ENCODE data around the gene RXFP2.

Gene RXFP2

DNA sequence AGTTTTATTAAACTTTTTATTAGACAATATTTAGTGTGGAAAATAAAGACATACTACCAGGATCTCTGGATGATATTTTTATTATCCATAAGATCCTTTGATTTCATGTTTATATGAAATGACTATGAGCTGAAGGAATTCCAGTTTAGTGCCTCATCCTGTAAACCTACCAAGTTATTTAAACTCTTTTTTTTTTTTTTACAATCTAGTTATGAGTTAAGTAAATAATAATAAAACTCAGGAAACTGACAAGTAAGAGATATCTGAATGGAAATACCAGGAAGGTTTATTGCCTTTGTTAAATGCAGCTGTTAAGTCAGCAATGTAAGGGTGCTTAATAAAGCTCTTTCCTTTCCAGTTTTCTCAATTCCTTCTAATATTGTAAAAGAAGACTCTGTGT is 53.9 kb downstream of the RXFP2 start:
- Histone ChIP-seq H3K27ac (ENCODE audit: low read length) (no peak overlapping the region), H3K4me1 (ENCODE audit: control insufficient read depth, insufficient read depth, low read length) (no peaks in the 10 kb centered on the region), H3K27me3 (ENCODE audit: control insufficient read depth in 1 of 2, insufficient read depth in 2 of 2, low read length in 2 of 2) (no peaks in the 10 kb centered on the region), H3K9me3 (ENCODE audit: control insufficient read depth in 2 of 2, low read length in 2 of 2) (no peaks in the 10 kb centered on the region), H3K36me3 (ENCODE audit: control insufficient read depth in 2 of 2, insufficient read depth in 2 of 2, low read length in 2 of 2) (no peaks in the 10 kb centered on the region), H3K9ac (ENCODE audit: low read length in 2 of 2) (no peak overlapping the region), H3K4me3 (ENCODE audit: low read length in 2 of 2) (no peak overlapping the region)

DNA sequence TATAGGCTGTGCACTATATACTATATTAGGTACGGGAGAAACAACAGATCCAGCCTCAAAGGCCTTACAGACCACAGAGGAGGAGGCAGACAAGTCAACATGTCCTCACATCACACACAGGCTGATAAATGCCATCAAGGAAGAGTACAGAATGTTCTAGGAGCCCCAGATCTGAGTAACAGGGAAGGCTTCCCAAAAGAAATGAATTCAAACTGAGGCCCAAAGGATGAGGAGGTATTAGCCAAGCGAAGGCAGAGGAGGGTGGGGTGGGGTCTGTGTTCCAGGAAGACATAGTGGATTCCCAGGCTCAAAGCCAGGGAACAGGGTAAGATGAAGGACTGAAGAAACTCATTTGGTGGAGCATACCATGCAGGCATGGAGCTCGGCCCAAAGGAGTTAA is 55.1 kb downstream of the RXFP2 start:
- no peak overlapping the region for H3K4me3 ChIP-seq (ENCODE audit: low read length in 2 of 2)
- H3K9me3 ChIP-seq (ENCODE audit: control insufficient read depth in 2 of 2, low read length in 2 of 2): no peaks in the 10 kb centered on the region
- no peaks in the 10 kb centered on the region for H3K36me3 ChIP-seq (ENCODE audit: control insufficient read depth in 2 of 2, insufficient read depth in 2 of 2, low read length in 2 of 2)
- no peaks in the 10 kb centered on the region for H3K27me3 ChIP-seq (ENCODE audit: control insufficient read depth in 1 of 2, insufficient read depth in 2 of 2, low read length in 2 of 2)
- no peaks in the 10 kb centered on the region for H3K4me1 ChIP-seq (ENCODE audit: control insufficient read depth, insufficient read depth, low read length)
- H3K9ac ChIP-seq (ENCODE audit: low read length in 2 of 2): no peak overlapping the region
- no peak overlapping the region for H3K27ac ChIP-seq (ENCODE audit: low read length)

DNA sequence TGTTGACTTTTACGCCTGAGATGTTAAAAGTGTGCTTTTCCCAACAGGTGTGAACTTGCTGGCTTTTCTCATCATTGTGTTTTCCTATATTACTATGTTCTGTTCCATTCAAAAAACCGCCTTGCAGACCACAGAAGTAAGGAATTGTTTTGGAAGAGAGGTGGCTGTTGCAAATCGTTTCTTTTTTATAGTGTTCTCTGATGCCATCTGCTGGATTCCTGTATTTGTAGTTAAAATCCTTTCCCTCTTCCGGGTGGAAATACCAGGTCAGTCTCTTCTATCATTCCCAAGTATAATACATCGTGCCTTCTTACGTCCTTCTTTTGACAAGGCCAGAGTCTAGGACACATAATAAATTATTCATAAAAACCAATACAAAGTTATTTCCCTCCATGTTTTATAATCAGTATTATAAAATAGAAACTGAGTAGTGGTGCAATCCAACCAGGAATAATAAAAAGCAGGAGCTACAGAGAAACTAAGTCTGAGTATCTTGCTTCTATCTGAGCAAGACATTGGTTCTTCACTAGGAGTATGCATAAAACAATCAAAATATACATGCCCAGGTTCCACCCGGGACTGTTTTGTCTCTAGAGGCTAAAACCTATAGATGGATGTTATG is 57.9 kb downstream of the RXFP2 start:
- no peaks in the 10 kb centered on the region for H3K27me3 ChIP-seq (ENCODE audit: control insufficient read depth in 1 of 2, insufficient read depth in 2 of 2, low read length in 2 of 2)
- H3K4me1 ChIP-seq (ENCODE audit: control insufficient read depth, insufficient read depth, low read length): no peaks in the 10 kb centered on the region
- no peak overlapping the region for H3K27ac ChIP-seq (ENCODE audit: low read length)
- H3K9me3 ChIP-seq (ENCODE audit: control insufficient read depth in 2 of 2, low read length in 2 of 2): no peaks in the 10 kb centered on the region
- no peak overlapping the region for H3K4me3 ChIP-seq (ENCODE audit: low read length in 2 of 2)
- no peak overlapping the region for H3K9ac ChIP-seq (ENCODE audit: low read length in 2 of 2)
- H3K36me3 ChIP-seq (ENCODE audit: control insufficient read depth in 2 of 2, insufficient read depth in 2 of 2, low read length in 2 of 2): no peaks in the 10 kb centered on the region

DNA sequence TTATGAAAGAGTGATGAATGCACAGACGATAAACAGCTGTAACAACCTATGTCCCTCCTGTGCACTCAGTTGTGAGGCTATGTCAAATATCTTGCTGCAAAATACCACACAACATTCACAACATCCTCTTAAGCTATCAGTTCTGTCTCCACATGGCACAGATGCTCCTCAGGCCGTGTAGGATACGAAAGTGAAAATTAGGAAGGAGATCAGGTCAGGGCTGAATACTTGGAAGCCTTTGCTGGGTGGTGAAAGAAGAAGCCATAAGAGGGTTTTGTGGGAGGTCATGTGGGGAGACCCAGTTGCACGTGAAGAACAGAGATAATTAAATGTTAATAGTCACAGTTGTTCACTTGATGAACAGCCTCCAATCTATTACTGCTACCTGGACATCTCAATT is 58.9 kb downstream of the RXFP2 start:
- Histone ChIP-seq H3K4me3 (ENCODE audit: low read length in 2 of 2) (no peak overlapping the region), H3K27ac (ENCODE audit: low read length) (no peak overlapping the region), H3K9me3 (ENCODE audit: control insufficient read depth in 2 of 2, low read length in 2 of 2) (no peaks in the 10 kb centered on the region), H3K9ac (ENCODE audit: low read length in 2 of 2) (no peak overlapping the region), H3K4me1 (ENCODE audit: control insufficient read depth, insufficient read depth, low read length) (no peaks in the 10 kb centered on the region), H3K27me3 (ENCODE audit: control insufficient read depth in 1 of 2, insufficient read depth in 2 of 2, low read length in 2 of 2) (no peaks in the 10 kb centered on the region), H3K36me3 (ENCODE audit: control insufficient read depth in 2 of 2, insufficient read depth in 2 of 2, low read length in 2 of 2) (no peaks in the 10 kb centered on the region)

DNA sequence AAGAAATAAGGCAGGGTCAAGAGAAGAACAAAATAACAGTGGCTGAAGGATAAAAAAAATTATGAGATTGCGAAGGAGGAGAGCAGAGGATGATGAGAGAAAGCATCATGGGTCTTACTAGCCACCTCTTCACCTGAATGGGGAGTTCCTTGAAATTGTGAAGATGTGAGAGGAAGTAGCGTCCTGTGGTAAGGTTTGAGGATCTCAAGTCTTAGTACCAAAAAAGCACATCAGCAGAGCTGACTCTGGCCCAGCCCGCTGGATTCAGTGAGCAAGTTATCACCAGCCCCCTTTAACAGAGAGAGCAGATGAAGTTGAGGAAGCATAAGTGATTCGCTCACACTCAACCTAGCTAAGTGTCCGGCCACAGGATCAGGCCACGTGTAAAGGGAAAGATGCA is 61.8 kb downstream of the RXFP2 start:
- H3K27ac ChIP-seq (ENCODE audit: low read length): no peak overlapping the region
- H3K27me3 ChIP-seq (ENCODE audit: control insufficient read depth in 1 of 2, insufficient read depth in 2 of 2, low read length in 2 of 2): no peaks in the 10 kb centered on the region
- no peak overlapping the region for H3K9ac ChIP-seq (ENCODE audit: low read length in 2 of 2)
- H3K9me3 ChIP-seq (ENCODE audit: control insufficient read depth in 2 of 2, low read length in 2 of 2): no peaks in the 10 kb centered on the region
- no peak overlapping the region for H3K4me3 ChIP-seq (ENCODE audit: low read length in 2 of 2)
- H3K4me1 ChIP-seq (ENCODE audit: control insufficient read depth, insufficient read depth, low read length): no peaks in the 10 kb centered on the region
- no peaks in the 10 kb centered on the region for H3K36me3 ChIP-seq (ENCODE audit: control insufficient read depth in 2 of 2, insufficient read depth in 2 of 2, low read length in 2 of 2)

DNA sequence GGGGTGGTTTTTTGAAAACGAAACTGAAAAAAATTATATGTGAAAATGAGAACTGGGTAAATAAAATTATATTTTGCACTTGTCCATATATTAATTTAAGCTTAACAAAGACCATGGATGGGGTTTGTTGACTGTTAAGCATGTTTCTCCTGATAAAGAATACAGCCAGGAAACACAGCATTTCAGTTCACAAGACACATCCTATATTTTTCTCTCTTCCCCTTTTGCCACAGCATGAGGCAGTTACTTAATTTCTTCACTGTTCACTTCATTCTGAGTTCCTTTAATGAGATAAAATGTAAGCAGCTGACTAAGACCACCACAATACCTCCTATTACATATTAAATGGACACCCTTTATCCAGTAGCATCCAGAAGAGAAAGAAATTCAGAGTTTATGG is 64.0 kb downstream of the RXFP2 start:
- no peak overlapping the region for H3K9ac ChIP-seq (ENCODE audit: low read length in 2 of 2)
- no peak overlapping the region for H3K4me3 ChIP-seq (ENCODE audit: low read length in 2 of 2)
- no peak overlapping the region for H3K27ac ChIP-seq (ENCODE audit: low read length)
- H3K4me1 ChIP-seq (ENCODE audit: control insufficient read depth, insufficient read depth, low read length): no peaks in the 10 kb centered on the region
- no peaks in the 10 kb centered on the region for H3K27me3 ChIP-seq (ENCODE audit: control insufficient read depth in 1 of 2, insufficient read depth in 2 of 2, low read length in 2 of 2)
- H3K36me3 ChIP-seq (ENCODE audit: control insufficient read depth in 2 of 2, insufficient read depth in 2 of 2, low read length in 2 of 2): no peaks in the 10 kb centered on the region
- H3K9me3 ChIP-seq (ENCODE audit: control insufficient read depth in 2 of 2, low read length in 2 of 2): no peaks in the 10 kb centered on the region

DNA sequence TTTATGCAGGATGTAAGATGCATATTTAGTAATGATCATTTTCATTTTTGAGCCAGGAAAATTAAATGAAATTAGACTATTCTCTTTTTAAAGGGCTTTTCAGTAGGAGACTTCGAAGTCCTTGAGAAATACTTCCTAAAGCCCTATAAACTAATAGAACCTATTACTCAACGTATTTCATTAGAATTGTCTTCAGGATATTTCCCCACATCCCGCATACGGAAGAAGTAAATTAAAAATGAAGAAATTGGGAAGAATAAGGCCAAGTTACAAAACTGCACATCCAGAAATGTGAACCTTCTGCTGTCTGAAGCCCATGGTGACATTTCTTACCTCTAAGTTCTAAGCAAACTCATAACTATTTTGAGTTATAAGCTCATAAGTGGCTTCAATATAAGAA is 66.5 kb downstream of the RXFP2 start:
- Histone ChIP-seq H3K4me3 (ENCODE audit: low read length in 2 of 2) (no peak overlapping the region), H3K9ac (ENCODE audit: low read length in 2 of 2) (no peak overlapping the region), H3K9me3 (ENCODE audit: control insufficient read depth in 2 of 2, low read length in 2 of 2) (peaks cover 2 to 5% of the 10 kb centered on the region in 2 donors), H3K27me3 (ENCODE audit: control insufficient read depth in 1 of 2, insufficient read depth in 2 of 2, low read length in 2 of 2) (no peaks in the 10 kb centered on the region), H3K27ac (ENCODE audit: low read length) (no peak overlapping the region), H3K36me3 (ENCODE audit: control insufficient read depth in 2 of 2, insufficient read depth in 2 of 2, low read length in 2 of 2) (no peaks in the 10 kb centered on the region), H3K4me1 (ENCODE audit: control insufficient read depth, insufficient read depth, low read length) (no peaks in the 10 kb centered on the region)

DNA sequence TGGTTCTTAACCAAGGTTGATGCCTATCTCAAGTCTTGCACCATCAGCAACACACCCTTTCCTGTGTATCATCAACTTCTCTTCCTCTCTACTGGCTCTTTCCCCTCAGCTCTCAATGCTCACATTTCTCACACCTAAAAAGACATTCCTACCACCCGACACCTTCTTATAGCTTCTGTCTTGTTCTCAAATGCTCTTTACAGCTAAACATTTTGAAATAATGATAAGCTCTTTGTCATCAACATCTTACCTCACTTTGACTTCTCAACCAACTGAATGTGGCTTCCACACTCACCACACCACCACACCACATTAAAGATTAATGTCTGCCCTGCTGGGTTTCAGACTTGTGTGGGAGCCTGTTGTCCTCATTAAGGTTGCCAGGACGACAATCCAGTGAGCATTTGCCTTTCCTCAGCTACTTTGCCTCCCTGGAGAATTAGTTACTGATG is 67.8 kb downstream of the RXFP2 start:
- Histone ChIP-seq H3K36me3 (ENCODE audit: control insufficient read depth in 2 of 2, insufficient read depth in 2 of 2, low read length in 2 of 2) (no peaks in the 10 kb centered on the region), H3K27ac (ENCODE audit: low read length) (no peak overlapping the region), H3K4me1 (ENCODE audit: control insufficient read depth, insufficient read depth, low read length) (no peaks in the 10 kb centered on the region), H3K9me3 (ENCODE audit: control insufficient read depth in 2 of 2, low read length in 2 of 2) (peaks cover 2 to 5% of the 10 kb centered on the region in 2 donors), H3K9ac (ENCODE audit: low read length in 2 of 2) (no peak overlapping the region), H3K27me3 (ENCODE audit: control insufficient read depth in 1 of 2, insufficient read depth in 2 of 2, low read length in 2 of 2) (no peaks in the 10 kb centered on the region), H3K4me3 (ENCODE audit: low read length in 2 of 2) (no peak overlapping the region)

DNA sequence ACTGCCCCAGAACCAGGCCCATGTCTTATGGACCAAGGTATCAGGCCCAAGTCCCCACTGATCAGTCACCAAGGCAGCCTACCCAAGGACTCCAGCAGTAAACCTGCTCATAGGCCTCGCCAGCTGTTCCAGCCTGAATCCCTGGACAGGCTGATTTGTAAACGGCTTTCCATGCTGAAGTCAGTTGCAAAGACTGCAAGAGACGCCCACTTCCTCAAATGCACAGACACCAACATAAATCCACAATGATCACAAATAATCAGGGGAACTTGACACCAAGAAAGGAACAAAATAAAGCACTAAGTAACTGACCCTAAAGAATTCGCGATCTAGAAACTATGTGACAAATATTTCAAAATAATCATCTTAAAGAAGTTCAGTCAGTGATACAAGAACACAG is 75.2 kb downstream of the RXFP2 start:
- H3K36me3 ChIP-seq (ENCODE audit: control insufficient read depth in 2 of 2, insufficient read depth in 2 of 2, low read length in 2 of 2): no peaks in the 10 kb centered on the region
- H3K9ac ChIP-seq (ENCODE audit: low read length in 2 of 2): no peak overlapping the region
- H3K4me1 ChIP-seq (ENCODE audit: control insufficient read depth, insufficient read depth, low read length): no peaks in the 10 kb centered on the region
- H3K27me3 ChIP-seq (ENCODE audit: control insufficient read depth in 1 of 2, insufficient read depth in 2 of 2, low read length in 2 of 2): no peaks in the 10 kb centered on the region
- peaks cover 0 to 14% of the 10 kb centered on the region in 2 donors for H3K9me3 ChIP-seq (ENCODE audit: control insufficient read depth in 2 of 2, low read length in 2 of 2)
- H3K4me3 ChIP-seq (ENCODE audit: low read length in 2 of 2): no peak overlapping the region
- no peak overlapping the region for H3K27ac ChIP-seq (ENCODE audit: low read length)

DNA sequence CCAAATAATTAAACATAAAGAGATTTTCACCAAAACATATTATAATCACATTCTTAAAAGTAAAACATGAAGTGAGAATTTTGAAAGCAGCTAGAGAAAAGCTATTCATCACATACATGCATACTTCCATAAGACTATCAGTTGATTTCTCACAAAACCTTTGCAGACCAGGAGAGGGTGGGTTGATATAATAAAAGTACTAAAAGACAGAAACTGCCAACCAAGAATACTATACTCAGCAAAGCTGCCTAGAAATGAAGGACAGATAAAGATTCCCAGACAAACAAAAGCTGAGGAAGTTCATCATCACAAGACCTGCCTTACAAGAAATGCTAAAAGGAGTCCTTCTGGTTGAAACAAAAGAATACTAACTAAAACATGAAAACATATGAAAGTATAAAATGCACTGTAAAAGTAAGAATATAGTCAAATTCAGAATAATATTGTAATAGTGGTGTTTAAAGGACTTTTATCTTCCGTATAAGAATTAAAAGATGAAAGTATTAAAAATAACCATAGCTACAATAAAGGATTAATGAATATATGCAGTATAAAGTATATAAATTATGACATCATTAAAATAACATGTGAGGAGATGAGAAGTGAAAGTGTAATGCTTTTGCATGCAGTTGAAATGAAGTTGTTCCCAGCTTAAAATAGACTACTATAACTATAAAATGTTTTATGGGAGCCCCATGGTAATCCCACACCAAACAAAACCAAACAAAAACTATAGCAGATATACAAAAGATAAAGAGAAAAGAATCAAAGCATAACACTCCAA is 76.2 kb downstream of the RXFP2 start:
- Histone ChIP-seq H3K9me3 (ENCODE audit: control insufficient read depth in 2 of 2, low read length in 2 of 2) (peaks cover 0 to 10% of the 10 kb centered on the region in 2 donors), H3K27me3 (ENCODE audit: control insufficient read depth in 1 of 2, insufficient read depth in 2 of 2, low read length in 2 of 2) (no peaks in the 10 kb centered on the region), H3K36me3 (ENCODE audit: control insufficient read depth in 2 of 2, insufficient read depth in 2 of 2, low read length in 2 of 2) (no peaks in the 10 kb centered on the region), H3K27ac (ENCODE audit: low read length) (no peak overlapping the region), H3K4me1 (ENCODE audit: control insufficient read depth, insufficient read depth, low read length) (no peaks in the 10 kb centered on the region), H3K9ac (ENCODE audit: low read length in 2 of 2) (no peak overlapping the region), H3K4me3 (ENCODE audit: low read length in 2 of 2) (no peak overlapping the region)

DNA sequence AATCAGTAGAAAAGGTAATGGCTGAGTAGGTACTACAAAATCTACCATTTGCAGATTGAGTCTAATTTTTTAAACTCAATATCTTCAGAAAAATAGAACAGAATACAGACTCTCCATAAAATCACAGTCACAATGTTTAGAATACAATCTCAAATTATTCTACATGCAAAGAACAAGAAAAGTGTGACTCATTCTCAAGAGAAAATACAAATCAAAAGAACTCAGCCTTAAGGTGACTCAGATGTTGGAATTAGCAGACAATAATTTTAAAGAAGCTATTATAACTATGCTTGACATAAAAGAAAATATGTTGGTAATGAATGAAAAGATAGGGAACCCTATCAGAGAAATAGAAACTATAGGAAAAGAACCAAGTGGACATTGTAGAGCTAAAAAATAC is 78.9 kb downstream of the RXFP2 start:
- no peak overlapping the region for H3K27ac ChIP-seq (ENCODE audit: low read length)
- H3K9me3 ChIP-seq (ENCODE audit: control insufficient read depth in 2 of 2, low read length in 2 of 2): peaks cover 0 to 10% of the 10 kb centered on the region in 2 donors
- H3K27me3 ChIP-seq (ENCODE audit: control insufficient read depth in 1 of 2, insufficient read depth in 2 of 2, low read length in 2 of 2): no peaks in the 10 kb centered on the region
- H3K4me3 ChIP-seq (ENCODE audit: low read length in 2 of 2): no peak overlapping the region
- no peaks in the 10 kb centered on the region for H3K4me1 ChIP-seq (ENCODE audit: control insufficient read depth, insufficient read depth, low read length)
- H3K9ac ChIP-seq (ENCODE audit: low read length in 2 of 2): no peak overlapping the region
- no peaks in the 10 kb centered on the region for H3K36me3 ChIP-seq (ENCODE audit: control insufficient read depth in 2 of 2, insufficient read depth in 2 of 2, low read length in 2 of 2)

Measured in stomach smooth muscle (tissue), 2 donors.